OCI-M2 (cell line): ENCODE measurements around the gene TPK1.
"Not testable (repeated sequence)": the region's sequence is repeated elsewhere in the genome, so short reads cannot be mapped to it uniquely, and the experiment has no call there.

Source experiments
- DNase-seq: peaks from one replicate; lab custom pipeline; 2025; ENCODE audit not compliant: unreplicated experiment; lab: John Stamatoyannopoulos, UW

The TPK1 gene

GRCh38 chr7:144824360-144824759 lies 11.5 kb downstream of the TPK1 start:
- DNase-seq, result no peak

- DNase-seq, result no peak
These were observed 13.6 kb downstream of the TPK1 start for GRCh38 chr7:144822223-144822622.

GRCh38 chr7:144821067-144821466 lies 14.8 kb downstream of the TPK1 start:
- DNase-seq, result no peak

GRCh38 chr7:144820552-144820951 lies 15.3 kb downstream of the TPK1 start:
- no peak for DNase-seq

- no peak for DNase-seq
These were observed 16.3 kb downstream of the TPK1 start for GRCh38 chr7:144819566-144819965.

GRCh38 chr7:144818511-144818910 lies 17.3 kb downstream of the TPK1 start:
- DNase-seq, result no peak

- DNase-seq, result no peak
These were observed 18.9 kb downstream of the TPK1 start for GRCh38 chr7:144817001-144817400.

GRCh38 chr7:144814299-144814698 lies 21.6 kb downstream of the TPK1 start:
- DNase-seq, result no peak

- DNase-seq, result no peak
These were observed 23.2 kb downstream of the TPK1 start for GRCh38 chr7:144812379-144813283.

GRCh38 chr7:144805627-144806239 lies 30.1 kb downstream of the TPK1 start:
- no peak for DNase-seq

GRCh38 chr7:144800678-144801436 lies 35.0 kb downstream of the TPK1 start:
- not testable (repeated sequence) for DNase-seq

- DNase-seq, result no peak
These were observed 38.9 kb downstream of the TPK1 start for GRCh38 chr7:144796919-144797318.

- DNase-seq, result no peak
These were observed 43.8 kb downstream of the TPK1 start for GRCh38 chr7:144792050-144792449.

- DNase-seq, result no peak
These were observed 44.4 kb downstream of the TPK1 start for GRCh38 chr7:144791488-144791887.

GRCh38 chr7:144787127-144787526 lies 48.7 kb downstream of the TPK1 start:
- no peak for DNase-seq

- DNase-seq, result no peak
These were observed 49.3 kb downstream of the TPK1 start for GRCh38 chr7:144786522-144786921.

GRCh38 chr7:144786079-144786478 lies 49.8 kb downstream of the TPK1 start:
- DNase-seq, result no peak

GRCh38 chr7:144785521-144785920 lies 50.3 kb downstream of the TPK1 start:
- DNase-seq, result no peak

GRCh38 chr7:144784943-144785342 lies 50.9 kb downstream of the TPK1 start:
- DNase-seq, result no peak

GRCh38 chr7:144784441-144784840 lies 51.4 kb downstream of the TPK1 start:
- no peak for DNase-seq

- no peak for DNase-seq
These were observed 53.0 kb downstream of the TPK1 start for GRCh38 chr7:144782883-144783282.
